GM12892 (cell line): Measurements from ENCODE around the gene DENND2A.

ENCODE experiments used
- POLR2A ChIP-seq: IDR thresholded peaks from 2 replicates; pipeline ENCODE4 v1.6.1; 2011; ENCODE audit warnings: low read depth, low read length, control low read depth
- POLR2AphosphoS5 ChIP-seq: IDR thresholded peaks from 2 replicates; pipeline ENCODE4 v1.6.1; 2011; ENCODE audit warnings: low read depth, low read length, control low read depth
- TAF1 ChIP-seq: IDR thresholded peaks from 2 replicates; pipeline ENCODE4 v1.6.1; 2011; ENCODE audit warnings: low read depth, mild to moderate bottlenecking, control low read depth, low read length, borderline replicate concordance

DNA sequence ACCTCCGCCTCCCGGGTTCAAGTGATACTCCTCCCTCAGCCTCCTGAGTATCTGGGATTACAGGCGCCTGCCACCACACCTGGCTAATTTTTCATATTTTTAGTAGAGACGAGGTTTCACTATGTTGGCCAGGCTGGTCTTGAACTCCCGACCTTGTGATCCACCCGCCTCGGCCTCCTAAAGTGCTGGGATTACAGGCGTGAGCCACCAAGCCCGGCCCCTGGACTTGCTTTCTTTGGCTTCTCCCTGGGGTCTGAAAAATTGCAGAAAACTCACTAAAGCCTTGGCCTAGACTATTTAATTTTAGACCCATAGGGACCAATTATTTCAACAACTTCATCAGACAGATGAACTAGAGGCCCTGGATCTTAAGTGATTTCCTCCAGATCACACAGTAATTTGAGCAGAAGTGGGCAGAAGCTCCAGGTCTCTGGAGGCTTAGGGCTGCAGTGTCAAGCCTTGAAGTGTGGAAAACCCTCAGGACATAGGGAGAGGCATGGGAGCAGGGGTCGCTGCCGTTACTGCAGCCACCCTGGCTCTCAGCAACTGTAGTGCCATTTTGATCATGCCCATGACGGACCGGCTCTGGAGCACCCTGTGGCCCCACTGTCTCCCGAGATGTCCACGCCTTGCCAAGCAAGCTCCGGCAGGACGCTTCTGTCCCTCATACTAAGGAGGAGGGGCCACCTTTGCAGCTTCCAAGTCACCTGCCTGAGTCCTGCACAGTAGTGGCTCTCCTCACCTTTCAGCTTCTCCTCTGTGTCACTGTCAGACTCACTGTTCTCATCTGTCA, 72.4 kb downstream of the DENND2A start:
- TF ChIP-seq POLR2A (no peak), TAF1 (no peak), POLR2AphosphoS5 (no peak)
